Mesendoderm (in vitro differentiated cells): ENCODE data around the gene MCM3AP.

ENCODE experiments used
- DNase-seq: peaks from one replicate; pipeline ENCODE4 v3.0.0; 2013
- H2AK5ac ChIP-seq: 2 replicates; pipeline ENCODE4 v1.6.1; 2013; ENCODE audit warnings: low read length, inconsistent platforms
- H2BK120ac ChIP-seq: 2 replicates; pipeline ENCODE4 v1.6.1; 2013; ENCODE audit warnings: low read depth, mild to moderate bottlenecking, low read length, moderate library complexity, mixed read lengths
- H2BK15ac ChIP-seq: replicated peaks from 2 replicates; pipeline ENCODE4 v1.6.1; 2013; ENCODE audit warnings: low read depth, mild to moderate bottlenecking, moderate library complexity
- H2BK5ac ChIP-seq: 2 replicates; pipeline ENCODE4 v1.6.1; 2013; ENCODE audit warnings: low read length, inconsistent platforms
- H3K18ac ChIP-seq: 2 replicates; pipeline ENCODE4 v1.6.1; 2013; ENCODE audit warnings: mild to moderate bottlenecking, low read length, mixed read lengths
- H3K23ac ChIP-seq: one replicate; pipeline ENCODE4 v1.6.1; 2013; ENCODE audit warnings: low read length
- H3K27ac ChIP-seq: 2 replicates; pipeline ENCODE4 v1.5.1; 2013; ENCODE audit warnings: low read depth, mild to moderate bottlenecking, inconsistent platforms, low read length, moderate library complexity
- H3K27me3 ChIP-seq: 2 replicates; pipeline ENCODE4 v1.6.1; 2013; ENCODE audit warnings: low read length, control low read depth, mild to moderate bottlenecking, inconsistent platforms; ENCODE audit not compliant: insufficient read depth, poor library complexity
- H3K36me3 ChIP-seq: 2 replicates; pipeline ENCODE4 v1.6.1; 2013; ENCODE audit warnings: low read length, inconsistent platforms; ENCODE audit not compliant: control insufficient read depth, insufficient read depth
- H3K4ac ChIP-seq: one replicate; pipeline ENCODE4 v1.6.1; 2013; ENCODE audit warnings: low read depth, mild to moderate bottlenecking, low read length, moderate library complexity
- H3K4me1 ChIP-seq: 2 replicates; pipeline ENCODE4 v1.6.1; 2013; ENCODE audit warnings: low read depth, low read length, inconsistent platforms; ENCODE audit not compliant: control insufficient read depth
- H3K4me2 ChIP-seq: 2 replicates; pipeline ENCODE4 v1.6.1; 2013; ENCODE audit warnings: low read length
- H3K4me3 ChIP-seq: 2 replicates; pipeline ENCODE4 v1.5.1; 2013; ENCODE audit warnings: mild to moderate bottlenecking, low read length
- H3K56ac ChIP-seq: one replicate; pipeline ENCODE4 v1.6.1; 2013; ENCODE audit warnings: low read length
- H3K79me1 ChIP-seq: 2 replicates; pipeline ENCODE4 v1.6.1; 2013; ENCODE audit warnings: low read length, inconsistent platforms
- H3K79me2 ChIP-seq: 2 replicates; pipeline ENCODE4 v1.6.1; 2013; ENCODE audit warnings: mild to moderate bottlenecking, low read length; ENCODE audit not compliant: control insufficient read depth, insufficient read depth
- H3K9ac ChIP-seq: 2 replicates; pipeline ENCODE4 v1.6.1; 2013; ENCODE audit warnings: low read length, inconsistent platforms
- H4K5ac ChIP-seq: one replicate; pipeline ENCODE4 v1.6.1; 2013; ENCODE audit warnings: low read length
- H4K8ac ChIP-seq: one replicate; pipeline ENCODE4 v1.6.1; 2013; ENCODE audit warnings: low read depth, mild to moderate bottlenecking, control low read depth, low read length, moderate library complexity
- WGBS: extraction: QIAGEN DNeasy Blood & Tissue Kit; methylation state at CpG from one replicate; pipeline ENCODE4 v1.1.7; 2013; ENCODE audit warnings: low lambda C conversion rate, missing lambda C conversion rate; ENCODE audit not compliant: insufficient coverage; ENCODE audit errors: extremely low coverage; 5-methylcytosine and 5-hydroxymethylcytosine counted together

The MCM3AP gene

GRCh38 chr21:46284077-46284644 lies 1.2 kb downstream of the MCM3AP start:
- H2AK5ac ChIP-seq: no peak overlapping the region
- no peak overlapping the region for H3K27ac ChIP-seq
- no peak overlapping the region for H4K5ac ChIP-seq
- H3K18ac ChIP-seq: no peak overlapping the region
- peaks cover 6% of the 10 kb centered on the region for H3K4me1 ChIP-seq
- DNase-seq: no peak
- WGBS: no CpG with 5 or more reads among the region's 15 CpGs
- H3K79me1 ChIP-seq: peaks cover 7% of the 10 kb centered on the region
- no peak overlapping the region for H2BK5ac ChIP-seq
- peaks cover 6% of the 10 kb centered on the region for H3K36me3 ChIP-seq
- H3K27me3 ChIP-seq: no peaks in the 10 kb centered on the region
- H2BK120ac ChIP-seq: no peak overlapping the region
- no peak overlapping the region for H3K4ac ChIP-seq
- H3K4me2 ChIP-seq: peak overlapping the region; percentile 15
- H3K56ac ChIP-seq: peak overlapping the region; percentile 22
- no peak overlapping the region for H4K8ac ChIP-seq
- H3K23ac ChIP-seq: no peak overlapping the region
- H3K79me2 ChIP-seq: peaks cover 39% of the 10 kb centered on the region
- H2BK15ac ChIP-seq: no peak overlapping the region
- no peak overlapping the region for H3K4me3 ChIP-seq
- H3K9ac ChIP-seq: no peak overlapping the region

- H2BK5ac ChIP-seq: no peak overlapping the region
Measured at GRCh38 chr21:46274797-46275390, 10.5 kb downstream of the MCM3AP start.

GRCh38 chr21:46273341-46273740 lies 12.1 kb downstream of the MCM3AP start:
- H3K23ac ChIP-seq: no peak overlapping the region
- H3K4me2 ChIP-seq: no peak overlapping the region
- no peak overlapping the region for H2BK120ac ChIP-seq
- H3K79me1 ChIP-seq: no peaks in the 10 kb centered on the region
- no peaks in the 10 kb centered on the region for H3K79me2 ChIP-seq
- no peak overlapping the region for H2BK15ac ChIP-seq
- no peak overlapping the region for H2BK5ac ChIP-seq
- H3K18ac ChIP-seq: no peak overlapping the region
- H3K4me1 ChIP-seq: no peaks in the 10 kb centered on the region
- H3K4me3 ChIP-seq: no peak overlapping the region
- no peak overlapping the region for H2AK5ac ChIP-seq
- H3K36me3 ChIP-seq: peaks cover 32% of the 10 kb centered on the region
- no peak overlapping the region for H4K8ac ChIP-seq
- no peak overlapping the region for H3K27ac ChIP-seq
- no peak overlapping the region for H3K9ac ChIP-seq
- WGBS: no CpG with 5 or more reads among the region's 14 CpGs
- H4K5ac ChIP-seq: no peak overlapping the region
- no peak overlapping the region for H3K56ac ChIP-seq
- no peak overlapping the region for H3K4ac ChIP-seq
- no peaks in the 10 kb centered on the region for H3K27me3 ChIP-seq
- no peak for DNase-seq

More at GRCh38 chr21:46274797-46275390, 10.5 kb downstream of the MCM3AP start:
- Histone ChIP-seq H3K9ac (no peak overlapping the region), H3K23ac (no peak overlapping the region), H3K56ac (no peak overlapping the region), H2BK15ac (no peak overlapping the region), H2AK5ac (no peak overlapping the region), H4K5ac (no peak overlapping the region), H3K27ac (no peak overlapping the region), H3K18ac (no peak overlapping the region), H3K4ac (no peak overlapping the region), H3K4me1 (no peaks in the 10 kb centered on the region), H3K79me2 (no peaks in the 10 kb centered on the region), H3K4me3 (no peak overlapping the region), H2BK120ac (no peak overlapping the region), H3K79me1 (peaks cover 3% of the 10 kb centered on the region), H3K4me2 (no peak overlapping the region), H3K36me3 (peaks cover 31% of the 10 kb centered on the region), H4K8ac (no peak overlapping the region), H3K27me3 (no peaks in the 10 kb centered on the region)
- DNase-seq: no peak
- WGBS: no CpG with 5 or more reads among the region's 11 CpGs

DNA sequence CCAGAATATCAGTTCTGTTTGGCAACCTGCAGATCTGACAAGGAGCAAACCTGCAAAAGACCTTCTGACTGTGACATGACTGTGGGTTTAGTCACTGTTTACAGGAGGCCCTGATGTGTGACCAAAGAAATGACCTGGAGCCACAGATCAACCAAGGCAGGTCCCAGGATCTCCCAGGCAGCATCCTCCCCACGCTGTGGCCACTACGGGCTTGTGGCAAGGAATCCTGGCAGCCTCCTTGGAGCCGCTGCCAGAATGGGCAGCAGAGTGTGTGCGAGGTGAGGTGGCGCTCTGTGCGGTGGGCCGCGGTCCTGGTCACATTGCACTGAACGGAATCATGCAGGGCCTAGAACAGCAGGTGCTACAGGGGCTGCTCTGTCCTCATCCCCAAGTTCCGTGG lies 15.9 kb downstream of the MCM3AP start:
- DNase-seq: no peak
- no peaks in the 10 kb centered on the region for H3K79me1 ChIP-seq
- peaks cover 38% of the 10 kb centered on the region for H3K36me3 ChIP-seq

GRCh38 chr21:46268371-46268770 lies 17.0 kb downstream of the MCM3AP start:
- Histone ChIP-seq H4K5ac (no peak overlapping the region), H3K4me1 (no peaks in the 10 kb centered on the region), H3K79me2 (no peaks in the 10 kb centered on the region), H3K79me1 (no peaks in the 10 kb centered on the region), H2AK5ac (no peak overlapping the region), H3K4me3 (no peak overlapping the region), H3K36me3 (peaks cover 39% of the 10 kb centered on the region), H3K27ac (no peak overlapping the region), H2BK15ac (no peak overlapping the region), H3K9ac (no peak overlapping the region), H3K4ac (no peak overlapping the region), H3K4me2 (no peak overlapping the region), H3K23ac (no peak overlapping the region), H2BK120ac (no peak overlapping the region), H4K8ac (no peak overlapping the region), H3K18ac (no peak overlapping the region), H3K56ac (no peak overlapping the region), H2BK5ac (no peak overlapping the region), H3K27me3 (no peaks in the 10 kb centered on the region)
- DNase-seq: no peak
- no CpG with 5 or more reads among the region's 13 CpGs for WGBS

More for the DNA sequence above, 15.9 kb downstream of the MCM3AP start:
- Histone ChIP-seq H3K79me2 (no peaks in the 10 kb centered on the region), H3K56ac (no peak overlapping the region), H3K27me3 (no peaks in the 10 kb centered on the region), H3K27ac (no peak overlapping the region), H3K23ac (no peak overlapping the region), H3K4me1 (no peaks in the 10 kb centered on the region), H3K4me3 (no peak overlapping the region), H4K8ac (no peak overlapping the region), H3K18ac (no peak overlapping the region), H2AK5ac (no peak overlapping the region), H4K5ac (no peak overlapping the region), H2BK5ac (no peak overlapping the region), H3K9ac (no peak overlapping the region), H3K4me2 (no peak overlapping the region), H3K4ac (no peak overlapping the region), H2BK15ac (no peak overlapping the region), H2BK120ac (no peak overlapping the region)
- no CpG with 5 or more reads among the region's 10 CpGs for whole genome bisulfite sequencing

DNA sequence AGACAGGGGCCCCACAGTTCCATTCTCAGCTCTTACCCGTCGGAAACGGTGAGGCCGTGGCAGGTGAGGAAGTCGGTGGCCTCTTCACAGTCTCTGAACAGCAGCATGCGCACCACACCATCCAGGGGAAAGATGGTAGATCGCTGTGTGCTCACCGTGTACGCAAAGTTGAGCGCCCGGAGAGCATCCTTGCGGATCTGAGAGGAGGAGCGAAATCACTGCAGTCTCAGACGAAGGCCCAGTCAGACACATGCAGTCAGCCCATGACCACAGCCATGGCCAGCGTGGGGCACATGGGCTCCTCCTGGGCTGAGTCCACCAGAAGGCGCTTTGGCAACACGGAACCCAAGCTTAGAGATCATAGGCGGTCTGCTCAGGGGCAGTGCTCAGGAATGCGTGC lies 18.5 kb downstream of the MCM3AP start:
- Histone ChIP-seq H2BK15ac (no peak overlapping the region), H3K4me1 (no peaks in the 10 kb centered on the region), H4K8ac (no peak overlapping the region), H3K27ac (no peak overlapping the region), H2AK5ac (no peak overlapping the region), H2BK5ac (no peak overlapping the region), H2BK120ac (no peak overlapping the region), H3K9ac (no peak overlapping the region), H3K79me1 (no peaks in the 10 kb centered on the region), H3K56ac (no peak overlapping the region), H3K23ac (no peak overlapping the region), H3K4ac (no peak overlapping the region), H3K27me3 (no peaks in the 10 kb centered on the region), H3K4me3 (no peak overlapping the region), H3K4me2 (no peak overlapping the region), H4K5ac (no peak overlapping the region), H3K36me3 (peaks cover 29% of the 10 kb centered on the region), H3K18ac (no peak overlapping the region), H3K79me2 (no peaks in the 10 kb centered on the region)
- DNase-seq: no peak
- no CpG with 5 or more reads among the region's 19 CpGs for WGBS
